ENCODE measurements around the gene FANCM.

- no peak for TF ChIP-seq EZH2 (IDR thresholded peaks at IDR 0.05; ENCODE audit: insufficient read depth, low read length)
- TF ChIP-seq CTCF (IDR thresholded peaks at IDR 0.05; ENCODE audit: insufficient read depth, low read depth, low read length) = no peak
These were observed 62.8 kb downstream of the FANCM start for GRCh38 chr14:45198551-45198950.
